ENCODE measurements around the gene AUTS2.

- TF ChIP-seq CTCF (IDR thresholded peaks at IDR 0.05; ENCODE audit: insufficient read depth, low read length, poor library complexity, severe bottlenecking), result no peak
- TF ChIP-seq EZH2phosphoT487 (conservative IDR thresholded peaks at IDR 0.05; ENCODE audit: low read length), result no peak
Observed at GRCh38 chr7:70703785-70704184, 1105.5 kb downstream of the AUTS2 start.

All from SU-DHL-6 (cell line).